Muscle of leg (tissue), 11 donors: ENCODE data around the gene CHCHD3. TPM values are rescaled to one million over a fixed set of nuclear protein-coding genes. Genes with fewer than 3 reads are reported as not detected.

Experiments used
- DNase-seq: peaks from one replicate; pipeline ENCODE4 v3.0.0; 2013
- H3K27ac ChIP-seq: one replicate; pipeline ENCODE4 v1.5.1; 2013; ENCODE audit warnings: mild to moderate bottlenecking, low read length, control low read depth
- H3K27me3 ChIP-seq: one replicate; pipeline ENCODE4 v1.6.1; 2013; ENCODE audit warnings: low read length; ENCODE audit not compliant: control insufficient read depth, insufficient read depth
- H3K36me3 ChIP-seq: one replicate; pipeline ENCODE4 v1.6.1; 2013; ENCODE audit warnings: low read length; ENCODE audit not compliant: control insufficient read depth, insufficient read depth
- H3K4me1 ChIP-seq: one replicate; pipeline ENCODE4 v1.6.1; 2013; ENCODE audit warnings: low read length; ENCODE audit not compliant: control insufficient read depth, insufficient read depth
- H3K4me3 ChIP-seq: one replicate; pipeline ENCODE4 v1.5.1; 2013; ENCODE audit warnings: low read length, control low read depth
- H3K9me3 ChIP-seq: replicated peaks from 2 replicates; pipeline ENCODE4 v1.6.1; 2013; ENCODE audit warnings: low read depth, low read length; ENCODE audit not compliant: control insufficient read depth
- WGBS: methylation state at CpG from one replicate; pipeline ENCODE4 v1.1.5; 2013; ENCODE audit warnings: missing lambda C conversion rate; ENCODE audit not compliant: insufficient coverage; 5-methylcytosine and 5-hydroxymethylcytosine counted together
- polyA plus RNA-seq, 8 donors: library from polyadenylated mRNA; unstranded; fragments of 120-200 nt; gene quantifications; one replicate each; pipeline versions ENCODE4 v1.2.1 to v1.2.3, GENCODE V29; 2013; ENCODE audit warnings: inconsistent platforms in 1 of 8, low replicate concordance in 1 of 8; ENCODE audit not compliant: insufficient read length in 8 of 8, insufficient read depth in 1 of 8
- total RNA-seq: library from RNA; stranded (reverse); fragments of 120-200 nt; gene quantifications from one replicate; pipeline ENCODE4 v1.2.4, GENCODE V29; 2013

Gene CHCHD3
- total and polyA plus RNA-seq, 9 donors: 57.4 to 75.0 (median 66.6) TPM

GRCh38 chr7:132996581-132997242, 85.2 kb downstream of the CHCHD3 start:
- Histone ChIP-seq H3K9me3 (no peaks in the 10 kb centered on the region), H3K4me1 (no peaks in the 10 kb centered on the region), H3K27me3 (no peaks in the 10 kb centered on the region), H3K4me3 (no peak overlapping the region), H3K36me3 (no peaks in the 10 kb centered on the region), H3K27ac (no peak overlapping the region)
- no peak for DNase-seq
- WGBS: 69% methylated on average over 9 of the region's 17 CpGs

- Histone ChIP-seq H3K36me3 (no peaks in the 10 kb centered on the region), H3K9me3 (no peaks in the 10 kb centered on the region), H3K4me3 (no peak overlapping the region), H3K27me3 (no peaks in the 10 kb centered on the region), H3K4me1 (no peaks in the 10 kb centered on the region), H3K27ac (no peak overlapping the region)
- WGBS: no CpG with 5 or more reads among the region's 5 CpGs
- no peak for DNase-seq
These were observed 88.4 kb downstream of the CHCHD3 start for GRCh38 chr7:132993377-132994013.

DNA sequence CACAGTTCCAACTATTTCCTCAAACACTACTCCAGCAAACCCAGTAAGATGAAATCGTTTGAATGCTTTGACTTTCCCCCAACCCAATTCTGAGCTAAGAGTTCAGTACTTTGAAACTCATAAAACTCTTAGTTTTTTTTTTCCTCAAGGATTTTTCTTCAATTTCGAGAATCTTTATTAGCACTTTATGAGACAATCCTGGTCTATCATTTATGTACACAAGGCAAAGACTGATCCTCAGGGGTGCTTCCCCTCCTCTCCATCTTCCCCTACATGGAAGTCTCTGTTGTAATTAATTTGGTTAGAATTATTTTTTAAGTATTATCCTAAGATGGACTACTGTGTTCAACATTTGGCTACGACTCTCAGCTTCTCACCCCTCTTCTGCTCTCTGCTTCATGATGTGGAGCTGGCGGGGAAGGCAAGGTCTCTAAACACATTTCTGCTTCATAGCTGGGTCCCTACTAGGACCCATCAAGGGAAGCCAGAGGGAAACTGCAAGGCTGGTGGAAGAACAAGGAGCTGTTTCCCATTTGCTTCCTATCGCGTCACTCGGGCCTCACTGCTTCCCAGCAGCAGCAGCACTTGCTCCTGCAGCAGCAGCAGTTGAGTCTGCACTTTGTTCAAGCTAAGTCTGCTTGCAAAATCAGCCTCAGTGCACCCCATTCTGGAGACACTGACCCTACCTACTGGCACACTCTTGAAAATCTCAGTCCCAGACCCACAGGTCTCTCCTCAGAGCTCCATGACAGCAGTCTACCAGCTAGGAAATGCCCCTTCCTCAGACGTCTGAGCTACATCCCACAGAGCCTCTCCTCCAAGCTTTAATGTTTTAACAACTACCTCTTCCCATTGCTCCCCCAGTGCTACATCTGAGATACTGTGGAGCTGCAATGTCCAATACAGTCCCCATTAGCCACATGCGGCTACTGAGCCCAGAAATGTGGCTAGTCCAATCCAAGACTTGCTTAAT, 90.0 kb downstream of the CHCHD3 start:
- H3K9me3 ChIP-seq: no peaks in the 10 kb centered on the region
- no peaks in the 10 kb centered on the region for H3K27me3 ChIP-seq
- WGBS: 54% methylated on average over 7 of the region's 9 CpGs
- H3K36me3 ChIP-seq: no peaks in the 10 kb centered on the region
- no peaks in the 10 kb centered on the region for H3K4me1 ChIP-seq
- DNase-seq: peak; percentile 10
- H3K4me3 ChIP-seq: no peak overlapping the region
- no peak overlapping the region for H3K27ac ChIP-seq

GRCh38 chr7:132988117-132988516, 93.8 kb downstream of the CHCHD3 start:
- Histone ChIP-seq H3K27ac (no peak overlapping the region), H3K27me3 (no peaks in the 10 kb centered on the region), H3K36me3 (no peaks in the 10 kb centered on the region), H3K4me1 (no peaks in the 10 kb centered on the region), H3K9me3 (peaks cover 4% of the 10 kb centered on the region), H3K4me3 (no peak overlapping the region)
- DNase-seq: no peak
- WGBS: no CpG with 5 or more reads among the region's 1 CpG

- H3K4me1 ChIP-seq: no peaks in the 10 kb centered on the region
- no peaks in the 10 kb centered on the region for H3K27me3 ChIP-seq
- no peaks in the 10 kb centered on the region for H3K36me3 ChIP-seq
- no peak overlapping the region for H3K27ac ChIP-seq
- H3K9me3 ChIP-seq: no peaks in the 10 kb centered on the region
- no peak for DNase-seq
- H3K4me3 ChIP-seq: no peak overlapping the region
- WGBS: no CpG with 5 or more reads among the region's 1 CpG
These were observed 101.5 kb downstream of the CHCHD3 start for GRCh38 chr7:132980402-132980801.

DNA sequence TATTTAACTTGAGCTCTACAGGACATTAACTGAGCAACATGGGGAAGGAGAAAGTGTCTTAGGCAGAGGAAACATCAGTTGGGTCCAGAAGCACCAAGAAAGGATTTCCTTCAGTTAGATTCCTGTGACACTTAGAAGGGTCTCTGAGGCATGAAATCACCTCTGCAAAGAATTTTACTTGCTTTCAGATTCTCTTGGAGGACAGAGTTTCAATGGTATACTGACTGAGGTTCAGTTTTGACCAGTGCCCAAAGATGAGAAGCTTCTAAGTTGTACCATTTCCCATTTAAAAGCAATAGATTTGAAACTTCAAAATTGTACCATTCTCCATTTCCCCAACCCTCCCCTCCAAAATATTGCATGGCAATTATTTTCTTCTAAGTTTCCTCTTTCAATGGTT, 102.4 kb downstream of the CHCHD3 start:
- Histone ChIP-seq H3K36me3 (no peaks in the 10 kb centered on the region), H3K27me3 (no peaks in the 10 kb centered on the region), H3K27ac (no peak overlapping the region), H3K4me1 (no peaks in the 10 kb centered on the region), H3K4me3 (no peak overlapping the region), H3K9me3 (no peaks in the 10 kb centered on the region)
- DNase-seq: no peak

DNA sequence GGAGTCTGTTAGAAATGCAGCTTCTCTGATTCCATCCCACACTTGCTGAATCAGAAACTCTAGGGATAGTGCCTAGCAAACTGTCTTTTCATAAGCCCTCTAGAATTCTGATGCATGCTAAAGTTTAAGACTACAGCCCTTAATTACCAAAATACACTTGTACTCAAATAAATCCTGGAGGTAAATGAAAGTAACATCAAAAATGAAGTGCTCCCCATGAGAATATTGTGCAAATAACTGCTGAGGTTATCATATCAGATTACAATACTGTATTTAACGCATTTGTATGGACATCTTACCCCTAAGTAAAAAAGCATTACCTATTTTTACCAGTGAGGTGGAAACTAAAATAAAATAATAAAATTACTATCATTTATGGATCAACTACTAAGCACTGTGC, 104.7 kb downstream of the CHCHD3 start:
- Histone ChIP-seq H3K27ac (no peak overlapping the region), H3K4me3 (no peak overlapping the region), H3K9me3 (no peaks in the 10 kb centered on the region), H3K27me3 (no peaks in the 10 kb centered on the region), H3K36me3 (peaks cover 7% of the 10 kb centered on the region), H3K4me1 (no peaks in the 10 kb centered on the region)
- DNase-seq: peak; percentile 4
- no CpG with 5 or more reads among the region's 1 CpG for WGBS

GRCh38 chr7:132972745-132973144, 109.1 kb downstream of the CHCHD3 start:
- no CpG with 5 or more reads among the region's 1 CpG for WGBS
- DNase-seq: no peak
- H3K27me3 ChIP-seq: no peaks in the 10 kb centered on the region

GRCh38 chr7:132970257-132970656, 111.6 kb downstream of the CHCHD3 start:
- Histone ChIP-seq H3K4me3 (no peak overlapping the region), H3K27ac (no peak overlapping the region), H3K9me3 (no peaks in the 10 kb centered on the region), H3K27me3 (no peaks in the 10 kb centered on the region), H3K4me1 (no peaks in the 10 kb centered on the region), H3K36me3 (peaks cover 7% of the 10 kb centered on the region)
- WGBS: no CpG with 5 or more reads among the region's 1 CpG
- DNase-seq: no peak

More at GRCh38 chr7:132972745-132973144, 109.1 kb downstream of the CHCHD3 start:
- no peak overlapping the region for H3K4me3 ChIP-seq
- H3K9me3 ChIP-seq: no peaks in the 10 kb centered on the region
- H3K27ac ChIP-seq: no peak overlapping the region
- no peaks in the 10 kb centered on the region for H3K4me1 ChIP-seq
- peaks cover 7% of the 10 kb centered on the region for H3K36me3 ChIP-seq

DNA sequence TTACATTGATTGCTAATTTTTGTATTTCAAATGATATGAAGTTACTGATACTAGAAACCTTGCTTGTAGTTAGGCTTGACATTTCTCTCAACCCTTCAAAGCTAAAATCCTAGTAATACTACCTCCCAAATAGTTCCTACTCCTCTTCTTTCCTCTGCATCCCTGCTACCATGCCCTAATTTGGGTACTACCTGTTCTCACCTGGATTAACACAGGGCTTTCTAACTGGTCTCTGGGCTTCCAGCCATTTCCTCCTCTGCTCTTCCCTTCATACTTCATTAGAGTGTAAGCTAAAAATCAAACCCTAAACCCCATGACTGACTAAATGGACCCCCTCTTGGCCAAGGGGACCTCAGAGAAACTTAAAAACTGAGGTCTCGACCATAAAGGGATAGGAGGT, 112.4 kb downstream of the CHCHD3 start:
- no peak for DNase-seq
- no peak overlapping the region for H3K4me3 ChIP-seq
- H3K27me3 ChIP-seq: no peaks in the 10 kb centered on the region
- no peak overlapping the region for H3K27ac ChIP-seq
- H3K36me3 ChIP-seq: peaks cover 7% of the 10 kb centered on the region
- no CpG with 5 or more reads among the region's 1 CpG for WGBS
- H3K4me1 ChIP-seq: no peaks in the 10 kb centered on the region
- no peaks in the 10 kb centered on the region for H3K9me3 ChIP-seq
